Upper lobe of right lung (tissue), 1 donor: ENCODE data around the gene CC2D1B. TPM values are rescaled to one million over a fixed set of nuclear protein-coding genes. Genes with fewer than 3 reads are reported as not detected.

Experiments
- ATAC-seq: fragments of 200-7000 bp; cut with Tn5 transposase; one replicate; pipeline ENCODE4 v1.9.1; 2020; ENCODE audit warnings: mild to moderate bottlenecking, moderate library complexity
- DNase-seq: peaks from one replicate; pipeline ENCODE4 v3.0.0-alpha.2; 2020
- H3K27ac ChIP-seq: fragments of 200-600 bp; one replicate; pipeline ENCODE4 v1.8.0; 2022
- H3K27me3 ChIP-seq: fragments of 200-600 bp; one replicate; pipeline ENCODE4 v1.8.0; 2022; ENCODE audit warnings: mild to moderate bottlenecking
- H3K36me3 ChIP-seq: fragments of 200-600 bp; one replicate; pipeline ENCODE4 v1.8.0; 2022
- H3K4me1 ChIP-seq: fragments of 200-600 bp; one replicate; pipeline ENCODE4 v1.8.0; 2022
- H3K4me3 ChIP-seq: fragments of 200-600 bp; one replicate; pipeline ENCODE4 v1.8.0; 2022; ENCODE audit warnings: mild to moderate bottlenecking
- H3K9me3 ChIP-seq: fragments of 200-600 bp; one replicate; pipeline ENCODE4 v1.8.0; 2022
- intact Hi-C: fragments of 100-400 bp; cut with DNase I; formaldehyde crosslinking; loops from one replicate; pipeline ENCODE4 v1.11.0; 2022
- total RNA-seq: library from RNA; stranded (reverse); fragmentation: NEBNext Ultra II Directional; extraction: Animal tissue kit (Norgen Biotek cat#: 25700); gene quantifications from one replicate; pipeline ENCODE4 v1.2.1, GENCODE V29; 2021
- TF ChIP-seq, protein P1 (sequence below): fragments of 200-600 bp; IDR thresholded peaks from one replicate; pipeline ENCODE4 v1.8.0; 2022; ENCODE audit warnings: antibody characterized with exemption
- donor health status: DM: no; HTN: yes; CAD: no; lungs with severe emphysema.

Gene CC2D1B
- total RNA-seq, 1 donor from 2014 or later: 52.5 TPM

DNA sequence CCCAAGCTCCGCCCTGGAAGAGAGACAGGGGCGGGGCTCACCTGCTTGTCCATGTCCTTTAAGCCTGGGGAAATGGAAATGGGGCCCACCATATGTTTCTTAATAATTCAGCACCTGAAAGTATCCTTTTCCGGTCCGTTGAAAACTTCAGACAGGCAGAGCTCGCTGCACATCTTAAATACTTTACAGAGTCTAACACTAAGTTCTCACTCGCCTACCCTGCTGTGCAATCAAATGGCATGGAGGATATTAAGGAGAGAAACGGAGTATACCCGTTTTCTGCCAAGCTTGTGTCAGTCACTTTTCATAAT lies 467 bp upstream of the CC2D1B start:
- no peaks in the 10 kb centered on the region for H3K9me3 ChIP-seq
- ATAC-seq (no peak), DNase-seq (no peak)
- TF ChIP-seq, protein P1, sequence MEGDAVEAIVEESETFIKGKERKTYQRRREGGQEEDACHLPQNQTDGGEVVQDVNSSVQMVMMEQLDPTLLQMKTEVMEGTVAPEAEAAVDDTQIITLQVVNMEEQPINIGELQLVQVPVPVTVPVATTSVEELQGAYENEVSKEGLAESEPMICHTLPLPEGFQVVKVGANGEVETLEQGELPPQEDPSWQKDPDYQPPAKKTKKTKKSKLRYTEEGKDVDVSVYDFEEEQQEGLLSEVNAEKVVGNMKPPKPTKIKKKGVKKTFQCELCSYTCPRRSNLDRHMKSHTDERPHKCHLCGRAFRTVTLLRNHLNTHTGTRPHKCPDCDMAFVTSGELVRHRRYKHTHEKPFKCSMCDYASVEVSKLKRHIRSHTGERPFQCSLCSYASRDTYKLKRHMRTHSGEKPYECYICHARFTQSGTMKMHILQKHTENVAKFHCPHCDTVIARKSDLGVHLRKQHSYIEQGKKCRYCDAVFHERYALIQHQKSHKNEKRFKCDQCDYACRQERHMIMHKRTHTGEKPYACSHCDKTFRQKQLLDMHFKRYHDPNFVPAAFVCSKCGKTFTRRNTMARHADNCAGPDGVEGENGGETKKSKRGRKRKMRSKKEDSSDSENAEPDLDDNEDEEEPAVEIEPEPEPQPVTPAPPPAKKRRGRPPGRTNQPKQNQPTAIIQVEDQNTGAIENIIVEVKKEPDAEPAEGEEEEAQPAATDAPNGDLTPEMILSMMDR: no peak
- H3K27ac ChIP-seq: no peak overlapping the region
- no peaks in the 10 kb centered on the region for H3K27me3 ChIP-seq
- peak overlapping the region; percentile 92 for H3K4me3 ChIP-seq
- H3K4me1 ChIP-seq: peaks cover 18% of the 10 kb centered on the region
- H3K36me3 ChIP-seq: peaks cover 23% of the 10 kb centered on the region
- intact Hi-C loops: no loop called here

DNA sequence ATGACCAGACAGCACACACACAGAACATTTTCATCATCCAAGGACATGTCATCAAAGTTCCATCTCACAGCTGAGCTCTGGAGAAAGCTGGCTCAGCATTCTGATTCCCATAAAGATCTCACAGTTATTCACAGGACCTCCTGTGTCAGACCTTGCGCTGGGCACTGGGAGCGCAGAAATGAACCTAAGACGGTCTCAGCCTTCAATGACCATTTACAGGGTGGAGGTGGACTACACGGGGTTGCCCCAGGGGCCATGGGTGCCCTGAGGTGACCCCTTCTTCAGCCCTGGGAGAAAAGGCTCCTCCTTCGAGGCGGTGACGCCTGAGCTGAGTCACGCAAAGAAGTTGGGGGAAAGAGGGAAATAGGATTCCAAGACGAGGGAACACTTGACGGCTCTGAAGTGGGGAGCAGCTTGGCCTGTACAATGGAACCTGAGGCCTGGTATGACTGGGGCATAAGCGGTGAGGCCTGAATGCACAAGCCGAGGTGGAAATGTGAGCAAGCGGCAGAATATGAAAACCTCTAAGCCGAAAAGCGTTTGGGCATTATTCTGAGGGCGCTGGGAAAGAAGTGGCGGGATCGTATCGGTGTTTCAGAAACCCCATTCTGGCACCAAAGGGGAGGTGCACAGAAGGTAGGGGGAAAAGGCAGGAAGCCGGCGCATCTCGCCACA lies 797 bp downstream of the CC2D1B start:
- ATAC-seq: peak; percentile 47
- intact Hi-C loops: no loop called here
- H3K27me3 ChIP-seq: no peaks in the 10 kb centered on the region

DNA sequence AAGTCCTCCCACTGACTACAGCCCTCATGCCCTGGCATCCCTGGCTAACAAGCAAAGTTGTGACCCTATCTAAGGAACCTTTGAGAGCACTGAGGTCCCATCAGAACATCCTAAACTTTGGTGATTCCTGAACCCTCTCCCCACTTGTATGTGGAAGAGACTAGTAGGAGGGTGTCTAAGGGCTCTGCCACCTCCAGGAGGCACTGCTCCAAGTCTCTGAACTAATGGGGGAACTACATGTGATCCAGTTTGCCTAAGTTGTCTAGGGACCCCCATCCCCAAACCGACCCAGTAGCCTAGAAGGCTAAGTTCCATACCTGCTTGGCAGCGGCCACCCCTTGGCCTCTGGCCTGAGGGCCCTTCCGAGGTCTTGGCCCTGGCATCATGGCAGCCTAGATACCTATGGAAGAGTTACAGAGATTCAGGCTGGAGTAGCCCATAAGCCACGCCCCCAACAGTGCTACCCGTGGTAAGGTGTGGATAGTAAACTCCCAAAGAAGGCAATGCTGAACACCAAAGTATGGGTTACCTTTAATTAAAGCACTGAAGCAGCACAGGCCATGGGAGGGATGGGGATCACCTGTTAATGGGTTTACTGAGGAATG lies 1.7 kb downstream of the CC2D1B start:
- TF ChIP-seq, protein P1: no peak
- no peaks in the 10 kb centered on the region for H3K27me3 ChIP-seq
- no peaks in the 10 kb centered on the region for H3K9me3 ChIP-seq
- H3K4me1 ChIP-seq: peaks cover 18% of the 10 kb centered on the region
- intact Hi-C loops: no loop called here
- peak overlapping the region; percentile 92 for H3K4me3 ChIP-seq
- peaks cover 44% of the 10 kb centered on the region for H3K36me3 ChIP-seq
- no peak for ATAC-seq
- H3K27ac ChIP-seq: no peak overlapping the region
- no peak for DNase-seq

More for the DNA sequence above, 797 bp downstream of the CC2D1B start:
- Histone ChIP-seq H3K4me1 (peaks cover 18% of the 10 kb centered on the region), H3K9me3 (no peaks in the 10 kb centered on the region), H3K4me3 (peak overlapping the region; percentile 92), H3K36me3 (peaks cover 36% of the 10 kb centered on the region), H3K27ac (peak overlapping the region; percentile 97)
- DNase-seq: peak; percentile 87
- TF ChIP-seq, protein P1: no peak

DNA sequence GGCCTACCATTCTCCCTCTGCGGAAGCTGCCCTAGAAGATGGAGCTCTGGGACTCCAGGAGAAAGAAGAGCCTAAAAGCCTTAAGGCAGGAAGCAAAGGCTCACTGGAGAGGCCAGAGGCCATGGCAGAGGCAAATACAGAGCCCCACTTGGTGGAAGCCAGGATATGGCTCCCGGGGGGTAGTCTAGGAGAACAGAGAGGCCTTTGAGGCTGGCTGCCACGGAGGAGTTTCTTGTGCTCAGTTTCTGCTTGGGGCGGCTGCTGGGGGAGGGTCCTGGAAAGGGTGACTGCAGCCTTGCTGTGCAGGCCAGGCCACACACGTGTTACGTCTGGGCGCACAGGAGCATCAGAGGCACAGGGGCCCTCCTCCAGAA lies 5.4 kb downstream of the CC2D1B start:
- intact Hi-C loops: no loop called here
- Histone ChIP-seq H3K4me3 (no peak overlapping the region), H3K36me3 (peaks cover 82% of the 10 kb centered on the region), H3K27me3 (no peaks in the 10 kb centered on the region), H3K27ac (no peak overlapping the region), H3K9me3 (no peaks in the 10 kb centered on the region), H3K4me1 (peaks cover 13% of the 10 kb centered on the region)
- ATAC-seq: no peak
- DNase-seq: no peak
- TF ChIP-seq, protein P1: no peak

DNA sequence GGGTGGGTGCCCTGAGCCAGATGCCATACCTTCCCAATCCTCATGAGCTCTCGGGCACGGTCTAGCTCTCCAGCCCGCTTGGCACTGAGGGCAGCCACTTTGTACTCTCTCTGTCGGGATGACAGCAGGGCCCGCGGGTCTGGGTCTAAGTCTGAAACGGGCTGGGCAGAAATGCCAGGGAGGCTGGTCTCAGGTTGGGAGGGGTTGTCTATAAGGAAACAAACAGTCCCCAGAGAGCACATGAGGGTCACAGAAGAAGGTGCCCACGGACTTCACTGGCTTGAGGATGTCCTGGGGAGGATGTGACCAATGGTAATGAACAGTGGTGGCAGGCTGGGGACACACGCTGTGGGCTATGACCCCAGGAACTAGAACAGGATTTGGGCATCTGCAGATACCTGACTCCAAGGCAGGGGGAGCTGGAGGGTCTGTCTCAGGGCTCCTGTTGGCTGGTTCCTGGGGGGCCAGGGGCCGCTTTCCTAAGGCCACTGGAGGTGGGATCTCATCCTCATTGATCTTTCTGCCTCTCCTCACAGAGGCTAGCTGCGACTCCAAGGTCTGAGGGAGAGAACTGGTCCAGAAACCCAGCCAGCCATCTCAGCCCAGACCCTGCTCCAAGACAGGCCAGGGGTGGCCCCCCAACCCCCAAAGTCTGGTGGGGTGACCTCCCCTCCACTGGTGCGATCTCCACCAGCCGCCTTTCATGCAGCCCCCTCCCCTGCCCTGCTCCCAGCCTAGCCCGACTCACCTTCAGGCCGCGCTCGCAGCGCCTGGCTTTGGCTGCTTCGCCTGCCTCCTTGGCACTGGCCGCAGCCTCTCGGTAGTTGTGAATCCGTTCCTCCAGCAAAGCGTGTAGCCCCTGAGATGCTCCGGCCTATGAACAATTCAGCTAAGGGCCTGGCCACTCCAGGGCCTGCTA lies 6.1 kb downstream of the CC2D1B start:
- Histone ChIP-seq H3K4me3 (no peak overlapping the region), H3K9me3 (no peaks in the 10 kb centered on the region), H3K4me1 (peaks cover 10% of the 10 kb centered on the region), H3K36me3 (peaks cover 88% of the 10 kb centered on the region), H3K27me3 (no peaks in the 10 kb centered on the region), H3K27ac (no peak overlapping the region)
- TF ChIP-seq, protein P1: no peak
- intact Hi-C loops: no loop called here
- no peak for DNase-seq
- ATAC-seq: no peak
